ENCODE results near the gene CSMD2. TPM values are rescaled to one million over a fixed set of nuclear protein-coding genes. Genes with fewer than 3 reads are reported as not detected.

CSMD2 gene
- total RNA-seq, 2 experiments from 2014 or later, result not detected

GRCh38 chr1:33573661-33574060 is 591.4 kb downstream of the CSMD2 start:
- H3K4me3 ChIP-seq (ENCODE audit: low read length), result no peak overlapping the region
- ChIA-PET POLR2A (no interaction called here), CTCF (no interaction called here)
- no peak for TF ChIP-seq CTCF (IDR thresholded peaks at IDR 0.05)
- H3K4me1 Mint-ChIP-seq (ENCODE audit: low read depth), result no peaks in the 10 kb centered on the region
- H3K9me3 ChIP-seq (ENCODE audit: control insufficient read depth in 1 of 2, insufficient read depth in 1 of 2, low read length in 2 of 2), result no peaks in the 10 kb centered on the region
- no peak overlapping the region for H3K27ac ChIP-seq (ENCODE audit: low read depth in 1 of 2, low read length in 2 of 2)
- no peak overlapping the region for H3K27ac Mint-ChIP-seq
- ATAC-seq (ENCODE audit: poor library complexity), result no peak
- no peaks in the 10 kb centered on the region for H3K36me3 Mint-ChIP-seq (ENCODE audit: low read depth)
- no peaks in the 10 kb centered on the region for H3K36me3 ChIP-seq (ENCODE audit: insufficient read depth, low read length)
- H3K4me3 Mint-ChIP-seq, result no peak overlapping the region
- H3K27me3 ChIP-seq (ENCODE audit: control insufficient read depth in 1 of 2, insufficient read depth in 2 of 2, low read length in 2 of 2), result peaks cover 15 to 20% of the 10 kb centered on the region in 2 experiments
- DNase-seq, result no peak
- H3K9me3 Mint-ChIP-seq, result peaks cover 4% of the 10 kb centered on the region
- peaks cover 66% of the 10 kb centered on the region for H3K27me3 Mint-ChIP-seq
- no peaks in the 10 kb centered on the region for H3K4me1 ChIP-seq (ENCODE audit: insufficient read depth, low read length)
- intact Hi-C loops (cut with DNase I, micrococcal nuclease), result no loop called here

DNA sequence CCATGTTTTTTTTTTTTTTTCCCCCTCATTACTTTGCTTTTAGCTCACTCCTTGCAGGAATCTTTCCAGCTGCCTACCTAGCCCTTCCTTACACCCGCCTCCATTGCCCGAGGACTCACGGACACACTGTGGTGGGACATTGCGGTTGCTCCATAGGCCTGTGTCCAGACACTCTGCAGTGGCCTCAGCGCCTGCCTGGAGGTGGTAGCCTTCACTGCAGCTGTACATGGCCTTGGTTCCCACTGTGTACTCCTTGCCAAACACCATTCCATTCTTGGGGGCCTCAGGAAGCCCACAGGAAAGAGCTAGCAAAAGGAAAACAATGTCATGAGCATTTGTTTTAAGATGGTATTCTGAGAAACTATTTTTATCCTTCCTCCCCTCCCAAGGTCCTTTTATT is 592.6 kb downstream of the CSMD2 start:
- Mint-ChIP-seq H3K27ac (no peak overlapping the region), H3K27me3 (peaks cover 56% of the 10 kb centered on the region), H3K4me1 (ENCODE audit: low read depth) (no peaks in the 10 kb centered on the region), H3K9me3 (peaks cover 4% of the 10 kb centered on the region), H3K36me3 (ENCODE audit: low read depth) (no peaks in the 10 kb centered on the region), H3K4me3 (no peak overlapping the region)
- H3K9me3 ChIP-seq (ENCODE audit: control insufficient read depth in 1 of 2, insufficient read depth in 1 of 2, low read length in 2 of 2), result no peaks in the 10 kb centered on the region
- TF ChIP-seq CTCF (IDR thresholded peaks at IDR 0.05), result no peak
- ChIA-PET CTCF (no interaction called here), POLR2A (no interaction called here)
- intact Hi-C loops (cut with DNase I, micrococcal nuclease), result no loop called here
- H3K4me3 ChIP-seq (ENCODE audit: low read length), result no peak overlapping the region
- no peak overlapping the region for H3K27ac ChIP-seq (ENCODE audit: low read depth in 1 of 2, low read length in 2 of 2)
- no peaks in the 10 kb centered on the region for H3K36me3 ChIP-seq (ENCODE audit: insufficient read depth, low read length)
- no peaks in the 10 kb centered on the region for H3K4me1 ChIP-seq (ENCODE audit: insufficient read depth, low read length)
- peaks cover 15 to 21% of the 10 kb centered on the region in 2 experiments for H3K27me3 ChIP-seq (ENCODE audit: control insufficient read depth in 1 of 2, insufficient read depth in 2 of 2, low read length in 2 of 2)
- no peak for ATAC-seq (ENCODE audit: poor library complexity)
- no peak for DNase-seq

GRCh38 chr1:33569331-33569730 is 595.7 kb downstream of the CSMD2 start:
- Mint-ChIP-seq H3K27ac (no peak overlapping the region), H3K27me3 (peaks cover 29% of the 10 kb centered on the region), H3K4me1 (ENCODE audit: low read depth) (no peaks in the 10 kb centered on the region), H3K36me3 (ENCODE audit: low read depth) (no peaks in the 10 kb centered on the region), H3K4me3 (no peak overlapping the region), H3K9me3 (peaks cover 4% of the 10 kb centered on the region)
- Histone ChIP-seq H3K36me3 (ENCODE audit: insufficient read depth, low read length) (no peaks in the 10 kb centered on the region), H3K4me3 (ENCODE audit: low read length) (no peak overlapping the region), H3K4me1 (ENCODE audit: insufficient read depth, low read length) (no peaks in the 10 kb centered on the region), H3K27me3 (ENCODE audit: control insufficient read depth in 1 of 2, insufficient read depth in 2 of 2, low read length in 2 of 2) (peaks cover 8 to 15% of the 10 kb centered on the region in 2 experiments), H3K27ac (ENCODE audit: low read depth in 1 of 2, low read length in 2 of 2) (no peak overlapping the region), H3K9me3 (ENCODE audit: control insufficient read depth in 1 of 2, insufficient read depth in 1 of 2, low read length in 2 of 2) (no peaks in the 10 kb centered on the region)
- intact Hi-C loops (cut with DNase I, micrococcal nuclease), result no loop called here
- DNase-seq (no peak), ATAC-seq (ENCODE audit: poor library complexity) (no peak)
- TF ChIP-seq CTCF (IDR thresholded peaks at IDR 0.05), result no peak
- POLR2A ChIA-PET, result no interaction called here
- CTCF ChIA-PET, result no interaction called here

Measured in CD4-positive, alpha-beta T cell (primary cell).